Measurements from ENCODE around the gene MRPL12. TPM values are rescaled to one million over a fixed set of nuclear protein-coding genes. Genes with fewer than 3 reads are reported as not detected.

The MRPL12 gene
- total and polyA plus RNA-seq, 2 of the 13 experiments (the other 11 are each of a cell fraction or from before 2014, with no cell fraction given): 39.1 to 94.1 TPM

DNA sequence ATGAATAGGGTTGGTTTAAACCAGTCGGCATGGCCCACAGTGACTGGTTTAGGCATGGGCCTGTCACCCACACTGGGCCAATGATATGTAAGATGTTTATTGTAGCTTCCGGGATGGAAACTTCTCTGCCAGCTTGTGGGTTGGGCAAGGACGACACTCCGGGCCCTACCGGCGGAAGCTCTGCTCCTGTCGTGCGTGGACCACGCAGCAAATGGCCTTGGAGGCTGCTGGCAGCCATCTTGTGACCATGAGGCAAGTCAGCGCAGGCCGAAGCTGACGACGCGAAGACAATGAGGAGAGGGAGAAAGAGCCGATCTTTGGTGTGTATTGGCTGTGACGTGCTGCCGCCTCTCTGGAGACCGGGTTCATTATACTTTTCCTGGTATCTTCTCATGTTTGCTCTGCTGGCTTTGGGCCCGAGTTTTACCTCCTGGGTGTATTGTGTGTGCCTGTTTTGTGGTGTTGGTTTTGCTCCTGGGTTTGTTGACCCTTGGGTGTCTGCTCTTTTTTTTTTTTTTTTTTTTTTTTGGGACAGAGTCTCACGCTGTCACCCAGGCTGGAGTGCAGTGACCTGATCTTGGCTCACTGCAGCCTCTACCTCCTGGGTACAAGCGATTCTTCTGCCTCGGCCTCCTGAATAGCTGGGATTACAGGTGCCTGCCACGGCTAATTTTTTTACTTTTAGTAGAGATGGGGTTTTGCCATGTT lies 24.3 kb downstream of the MRPL12 start (continued):
- TF ChIP-seq, protein P1, sequence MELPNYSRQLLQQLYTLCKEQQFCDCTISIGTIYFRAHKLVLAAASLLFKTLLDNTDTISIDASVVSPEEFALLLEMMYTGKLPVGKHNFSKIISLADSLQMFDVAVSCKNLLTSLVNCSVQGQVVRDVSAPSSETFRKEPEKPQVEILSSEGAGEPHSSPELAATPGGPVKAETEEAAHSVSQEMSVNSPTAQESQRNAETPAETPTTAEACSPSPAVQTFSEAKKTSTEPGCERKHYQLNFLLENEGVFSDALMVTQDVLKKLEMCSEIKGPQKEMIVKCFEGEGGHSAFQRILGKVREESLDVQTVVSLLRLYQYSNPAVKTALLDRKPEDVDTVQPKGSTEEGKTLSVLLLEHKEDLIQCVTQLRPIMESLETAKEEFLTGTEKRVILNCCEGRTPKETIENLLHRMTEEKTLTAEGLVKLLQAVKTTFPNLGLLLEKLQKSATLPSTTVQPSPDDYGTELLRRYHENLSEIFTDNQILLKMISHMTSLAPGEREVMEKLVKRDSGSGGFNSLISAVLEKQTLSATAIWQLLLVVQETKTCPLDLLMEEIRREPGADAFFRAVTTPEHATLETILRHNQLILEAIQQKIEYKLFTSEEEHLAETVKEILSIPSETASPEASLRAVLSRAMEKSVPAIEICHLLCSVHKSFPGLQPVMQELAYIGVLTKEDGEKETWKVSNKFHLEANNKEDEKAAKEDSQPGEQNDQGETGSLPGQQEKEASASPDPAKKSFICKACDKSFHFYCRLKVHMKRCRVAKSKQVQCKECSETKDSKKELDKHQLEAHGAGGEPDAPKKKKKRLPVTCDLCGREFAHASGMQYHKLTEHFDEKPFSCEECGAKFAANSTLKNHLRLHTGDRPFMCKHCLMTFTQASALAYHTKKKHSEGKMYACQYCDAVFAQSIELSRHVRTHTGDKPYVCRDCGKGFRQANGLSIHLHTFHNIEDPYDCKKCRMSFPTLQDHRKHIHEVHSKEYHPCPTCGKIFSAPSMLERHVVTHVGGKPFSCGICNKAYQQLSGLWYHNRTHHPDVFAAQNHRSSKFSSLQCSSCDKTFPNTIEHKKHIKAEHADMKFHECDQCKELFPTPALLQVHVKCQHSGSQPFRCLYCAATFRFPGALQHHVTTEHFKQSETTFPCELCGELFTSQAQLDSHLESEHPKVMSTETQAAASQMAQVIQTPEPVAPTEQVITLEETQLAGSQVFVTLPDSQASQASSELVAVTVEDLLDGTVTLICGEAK (IDR thresholded peaks at IDR 0.05): no peak
- TF ChIP-seq, protein P1 (CRISPR knock-in tag; IDR thresholded peaks at IDR 0.05): peak; percentile 96
- TF ChIP-seq ZNF138 (CRISPR knock-in tag; IDR thresholded peaks at IDR 0.05; ENCODE audit: low read depth) (peak; percentile 98), ZNF558 (CRISPR knock-in tag; IDR thresholded peaks at IDR 0.05; ENCODE audit: borderline replicate concordance) (peak; percentile 98), GLI4 (CRISPR knock-in tag; IDR thresholded peaks at IDR 0.05; ENCODE audit: borderline replicate concordance) (peak; percentile 94), ZNF670 (CRISPR knock-in tag; IDR thresholded peaks at IDR 0.05; ENCODE audit: borderline replicate concordance) (peak; percentile 97; the same call in 1 of the 2 replicates), ZNF512B (CRISPR knock-in tag; IDR thresholded peaks at IDR 0.05; ENCODE audit: borderline replicate concordance) (peak; percentile 94; the same call in 1 of the 2 replicates), ZNF605 (CRISPR knock-in tag; IDR thresholded peaks at IDR 0.05) (peak; percentile 99)
- TF ChIP-seq, protein P2, sequence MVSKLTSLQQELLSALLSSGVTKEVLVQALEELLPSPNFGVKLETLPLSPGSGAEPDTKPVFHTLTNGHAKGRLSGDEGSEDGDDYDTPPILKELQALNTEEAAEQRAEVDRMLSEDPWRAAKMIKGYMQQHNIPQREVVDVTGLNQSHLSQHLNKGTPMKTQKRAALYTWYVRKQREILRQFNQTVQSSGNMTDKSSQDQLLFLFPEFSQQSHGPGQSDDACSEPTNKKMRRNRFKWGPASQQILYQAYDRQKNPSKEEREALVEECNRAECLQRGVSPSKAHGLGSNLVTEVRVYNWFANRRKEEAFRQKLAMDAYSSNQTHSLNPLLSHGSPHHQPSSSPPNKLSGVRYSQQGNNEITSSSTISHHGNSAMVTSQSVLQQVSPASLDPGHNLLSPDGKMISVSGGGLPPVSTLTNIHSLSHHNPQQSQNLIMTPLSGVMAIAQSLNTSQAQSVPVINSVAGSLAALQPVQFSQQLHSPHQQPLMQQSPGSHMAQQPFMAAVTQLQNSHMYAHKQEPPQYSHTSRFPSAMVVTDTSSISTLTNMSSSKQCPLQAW (CRISPR knock-in tag; IDR thresholded peaks at IDR 0.05): peak; percentile 88

Measured in HepG2 (cell line).